ENCODE results near the gene SYT3. TPM values are rescaled to one million over a fixed set of nuclear protein-coding genes. Genes with fewer than 3 reads are reported as not detected.

The SYT3 gene
- total and polyA plus RNA-seq, 2 of the 8 experiments (the other 6 are each of a cell fraction or from before 2014, with no cell fraction given): 6.7 to 17.3 TPM

DNA sequence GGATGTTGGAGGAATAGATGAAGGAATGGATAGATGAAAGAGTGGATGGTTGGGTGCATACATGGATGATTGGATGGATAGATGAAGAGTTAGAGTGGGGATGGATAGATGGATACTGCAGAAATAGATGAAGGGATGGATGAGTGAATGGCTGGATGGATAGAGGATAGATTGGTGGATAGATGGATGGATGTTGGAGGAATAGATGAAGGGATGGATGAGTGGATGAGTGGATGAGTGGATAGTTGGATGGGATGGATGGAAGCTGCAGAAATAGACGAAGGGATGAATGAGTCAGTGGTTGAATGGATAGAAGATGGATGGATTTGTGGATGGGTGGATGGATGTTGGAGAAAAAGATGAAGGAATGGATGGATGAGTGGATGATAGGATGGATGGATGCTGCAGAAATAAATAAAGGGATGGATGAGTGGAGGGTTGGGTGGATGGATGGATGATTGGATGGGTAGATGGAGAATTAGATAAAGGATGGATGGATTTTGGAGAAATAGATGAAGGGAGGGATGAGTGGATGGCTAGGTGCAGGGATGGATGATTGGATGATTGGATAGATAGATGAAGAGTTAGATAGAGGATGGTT, 4.7 kb upstream of the SYT3 start (continued):
- TF ChIP-seq, protein P1, sequence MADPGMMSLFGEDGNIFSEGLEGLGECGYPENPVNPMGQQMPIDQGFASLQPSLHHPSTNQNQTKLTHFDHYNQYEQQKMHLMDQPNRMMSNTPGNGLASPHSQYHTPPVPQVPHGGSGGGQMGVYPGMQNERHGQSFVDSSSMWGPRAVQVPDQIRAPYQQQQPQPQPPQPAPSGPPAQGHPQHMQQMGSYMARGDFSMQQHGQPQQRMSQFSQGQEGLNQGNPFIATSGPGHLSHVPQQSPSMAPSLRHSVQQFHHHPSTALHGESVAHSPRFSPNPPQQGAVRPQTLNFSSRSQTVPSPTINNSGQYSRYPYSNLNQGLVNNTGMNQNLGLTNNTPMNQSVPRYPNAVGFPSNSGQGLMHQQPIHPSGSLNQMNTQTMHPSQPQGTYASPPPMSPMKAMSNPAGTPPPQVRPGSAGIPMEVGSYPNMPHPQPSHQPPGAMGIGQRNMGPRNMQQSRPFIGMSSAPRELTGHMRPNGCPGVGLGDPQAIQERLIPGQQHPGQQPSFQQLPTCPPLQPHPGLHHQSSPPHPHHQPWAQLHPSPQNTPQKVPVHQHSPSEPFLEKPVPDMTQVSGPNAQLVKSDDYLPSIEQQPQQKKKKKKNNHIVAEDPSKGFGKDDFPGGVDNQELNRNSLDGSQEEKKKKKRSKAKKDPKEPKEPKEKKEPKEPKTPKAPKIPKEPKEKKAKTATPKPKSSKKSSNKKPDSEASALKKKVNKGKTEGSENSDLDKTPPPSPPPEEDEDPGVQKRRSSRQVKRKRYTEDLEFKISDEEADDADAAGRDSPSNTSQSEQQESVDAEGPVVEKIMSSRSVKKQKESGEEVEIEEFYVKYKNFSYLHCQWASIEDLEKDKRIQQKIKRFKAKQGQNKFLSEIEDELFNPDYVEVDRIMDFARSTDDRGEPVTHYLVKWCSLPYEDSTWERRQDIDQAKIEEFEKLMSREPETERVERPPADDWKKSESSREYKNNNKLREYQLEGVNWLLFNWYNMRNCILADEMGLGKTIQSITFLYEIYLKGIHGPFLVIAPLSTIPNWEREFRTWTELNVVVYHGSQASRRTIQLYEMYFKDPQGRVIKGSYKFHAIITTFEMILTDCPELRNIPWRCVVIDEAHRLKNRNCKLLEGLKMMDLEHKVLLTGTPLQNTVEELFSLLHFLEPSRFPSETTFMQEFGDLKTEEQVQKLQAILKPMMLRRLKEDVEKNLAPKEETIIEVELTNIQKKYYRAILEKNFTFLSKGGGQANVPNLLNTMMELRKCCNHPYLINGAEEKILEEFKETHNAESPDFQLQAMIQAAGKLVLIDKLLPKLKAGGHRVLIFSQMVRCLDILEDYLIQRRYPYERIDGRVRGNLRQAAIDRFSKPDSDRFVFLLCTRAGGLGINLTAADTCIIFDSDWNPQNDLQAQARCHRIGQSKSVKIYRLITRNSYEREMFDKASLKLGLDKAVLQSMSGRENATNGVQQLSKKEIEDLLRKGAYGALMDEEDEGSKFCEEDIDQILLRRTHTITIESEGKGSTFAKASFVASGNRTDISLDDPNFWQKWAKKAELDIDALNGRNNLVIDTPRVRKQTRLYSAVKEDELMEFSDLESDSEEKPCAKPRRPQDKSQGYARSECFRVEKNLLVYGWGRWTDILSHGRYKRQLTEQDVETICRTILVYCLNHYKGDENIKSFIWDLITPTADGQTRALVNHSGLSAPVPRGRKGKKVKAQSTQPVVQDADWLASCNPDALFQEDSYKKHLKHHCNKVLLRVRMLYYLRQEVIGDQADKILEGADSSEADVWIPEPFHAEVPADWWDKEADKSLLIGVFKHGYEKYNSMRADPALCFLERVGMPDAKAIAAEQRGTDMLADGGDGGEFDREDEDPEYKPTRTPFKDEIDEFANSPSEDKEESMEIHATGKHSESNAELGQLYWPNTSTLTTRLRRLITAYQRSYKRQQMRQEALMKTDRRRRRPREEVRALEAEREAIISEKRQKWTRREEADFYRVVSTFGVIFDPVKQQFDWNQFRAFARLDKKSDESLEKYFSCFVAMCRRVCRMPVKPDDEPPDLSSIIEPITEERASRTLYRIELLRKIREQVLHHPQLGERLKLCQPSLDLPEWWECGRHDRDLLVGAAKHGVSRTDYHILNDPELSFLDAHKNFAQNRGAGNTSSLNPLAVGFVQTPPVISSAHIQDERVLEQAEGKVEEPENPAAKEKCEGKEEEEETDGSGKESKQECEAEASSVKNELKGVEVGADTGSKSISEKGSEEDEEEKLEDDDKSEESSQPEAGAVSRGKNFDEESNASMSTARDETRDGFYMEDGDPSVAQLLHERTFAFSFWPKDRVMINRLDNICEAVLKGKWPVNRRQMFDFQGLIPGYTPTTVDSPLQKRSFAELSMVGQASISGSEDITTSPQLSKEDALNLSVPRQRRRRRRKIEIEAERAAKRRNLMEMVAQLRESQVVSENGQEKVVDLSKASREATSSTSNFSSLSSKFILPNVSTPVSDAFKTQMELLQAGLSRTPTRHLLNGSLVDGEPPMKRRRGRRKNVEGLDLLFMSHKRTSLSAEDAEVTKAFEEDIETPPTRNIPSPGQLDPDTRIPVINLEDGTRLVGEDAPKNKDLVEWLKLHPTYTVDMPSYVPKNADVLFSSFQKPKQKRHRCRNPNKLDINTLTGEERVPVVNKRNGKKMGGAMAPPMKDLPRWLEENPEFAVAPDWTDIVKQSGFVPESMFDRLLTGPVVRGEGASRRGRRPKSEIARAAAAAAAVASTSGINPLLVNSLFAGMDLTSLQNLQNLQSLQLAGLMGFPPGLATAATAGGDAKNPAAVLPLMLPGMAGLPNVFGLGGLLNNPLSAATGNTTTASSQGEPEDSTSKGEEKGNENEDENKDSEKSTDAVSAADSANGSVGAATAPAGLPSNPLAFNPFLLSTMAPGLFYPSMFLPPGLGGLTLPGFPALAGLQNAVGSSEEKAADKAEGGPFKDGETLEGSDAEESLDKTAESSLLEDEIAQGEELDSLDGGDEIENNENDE (IDR thresholded peaks at IDR 0.05; ENCODE audit: insufficient replicate concordance, low read length): no peak
- TF ChIP-seq SIX5 (IDR thresholded peaks at IDR 0.05; ENCODE audit: low read depth, low read length): no peak
- no peak for TF ChIP-seq SP1 (IDR thresholded peaks at IDR 0.05; ENCODE audit: low read depth, low read length)
- no peak for TF ChIP-seq BCL11A (IDR thresholded peaks at IDR 0.05; ENCODE audit: low read depth in 2 of 2, low read length in 2 of 2)
- no peak for TF ChIP-seq EZH2 (IDR thresholded peaks at IDR 0.05; ENCODE audit: low read depth, low read length, severe bottlenecking)
- TF ChIP-seq NRF1 (IDR thresholded peaks at IDR 0.05; ENCODE audit: low read depth, low read length): no peak
- TF ChIP-seq TAF1 (IDR thresholded peaks at IDR 0.05; ENCODE audit: low read depth, low read length): no peak
- no peak for TF ChIP-seq GTF2F1 (IDR thresholded peaks at IDR 0.05; ENCODE audit: borderline replicate concordance, low read depth, low read length)
- TF ChIP-seq, protein P2, sequence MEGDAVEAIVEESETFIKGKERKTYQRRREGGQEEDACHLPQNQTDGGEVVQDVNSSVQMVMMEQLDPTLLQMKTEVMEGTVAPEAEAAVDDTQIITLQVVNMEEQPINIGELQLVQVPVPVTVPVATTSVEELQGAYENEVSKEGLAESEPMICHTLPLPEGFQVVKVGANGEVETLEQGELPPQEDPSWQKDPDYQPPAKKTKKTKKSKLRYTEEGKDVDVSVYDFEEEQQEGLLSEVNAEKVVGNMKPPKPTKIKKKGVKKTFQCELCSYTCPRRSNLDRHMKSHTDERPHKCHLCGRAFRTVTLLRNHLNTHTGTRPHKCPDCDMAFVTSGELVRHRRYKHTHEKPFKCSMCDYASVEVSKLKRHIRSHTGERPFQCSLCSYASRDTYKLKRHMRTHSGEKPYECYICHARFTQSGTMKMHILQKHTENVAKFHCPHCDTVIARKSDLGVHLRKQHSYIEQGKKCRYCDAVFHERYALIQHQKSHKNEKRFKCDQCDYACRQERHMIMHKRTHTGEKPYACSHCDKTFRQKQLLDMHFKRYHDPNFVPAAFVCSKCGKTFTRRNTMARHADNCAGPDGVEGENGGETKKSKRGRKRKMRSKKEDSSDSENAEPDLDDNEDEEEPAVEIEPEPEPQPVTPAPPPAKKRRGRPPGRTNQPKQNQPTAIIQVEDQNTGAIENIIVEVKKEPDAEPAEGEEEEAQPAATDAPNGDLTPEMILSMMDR (IDR thresholded peaks at IDR 0.05; ENCODE audit: control extremely low read depth in 1 of 3, insufficient read depth in 1 of 3, low read depth in 1 of 3, low read length in 3 of 3): no peak

Measured in H1 (cell line).